LNCAP (cell line): ENCODE measurements around the gene CBX3.

Experiments
- CTCF ChIP-seq: fragments of 450-650 bp; IDR thresholded peaks from 2 replicates; pipeline ENCODE4 v1.5.1; 2017; ENCODE audit warnings: mild to moderate bottlenecking

The CBX3 gene

GRCh38 chr7:26227987-26228386 lies 26.4 kb downstream of the CBX3 start:
- no peak for TF ChIP-seq CTCF

GRCh38 chr7:26233902-26234511 lies 32.5 kb downstream of the CBX3 start:
- TF ChIP-seq CTCF, result no peak

GRCh38 chr7:26237035-26237807 lies 35.7 kb downstream of the CBX3 start:
- TF ChIP-seq CTCF, result no peak

GRCh38 chr7:26238032-26238431 lies 36.5 kb downstream of the CBX3 start:
- no peak for TF ChIP-seq CTCF

GRCh38 chr7:26245150-26245549 lies 43.6 kb downstream of the CBX3 start:
- TF ChIP-seq CTCF, result no peak

GRCh38 chr7:26250239-26250638 lies 48.7 kb downstream of the CBX3 start:
- TF ChIP-seq CTCF, result no peak
